ENCODE data around the gene KCNA2. TPM values are rescaled to one million over a fixed set of nuclear protein-coding genes. Genes with fewer than 3 reads are reported as not detected.

The KCNA2 gene
- total RNA-seq, 1 experiment from 2014 or later = 0.03 TPM

DNA sequence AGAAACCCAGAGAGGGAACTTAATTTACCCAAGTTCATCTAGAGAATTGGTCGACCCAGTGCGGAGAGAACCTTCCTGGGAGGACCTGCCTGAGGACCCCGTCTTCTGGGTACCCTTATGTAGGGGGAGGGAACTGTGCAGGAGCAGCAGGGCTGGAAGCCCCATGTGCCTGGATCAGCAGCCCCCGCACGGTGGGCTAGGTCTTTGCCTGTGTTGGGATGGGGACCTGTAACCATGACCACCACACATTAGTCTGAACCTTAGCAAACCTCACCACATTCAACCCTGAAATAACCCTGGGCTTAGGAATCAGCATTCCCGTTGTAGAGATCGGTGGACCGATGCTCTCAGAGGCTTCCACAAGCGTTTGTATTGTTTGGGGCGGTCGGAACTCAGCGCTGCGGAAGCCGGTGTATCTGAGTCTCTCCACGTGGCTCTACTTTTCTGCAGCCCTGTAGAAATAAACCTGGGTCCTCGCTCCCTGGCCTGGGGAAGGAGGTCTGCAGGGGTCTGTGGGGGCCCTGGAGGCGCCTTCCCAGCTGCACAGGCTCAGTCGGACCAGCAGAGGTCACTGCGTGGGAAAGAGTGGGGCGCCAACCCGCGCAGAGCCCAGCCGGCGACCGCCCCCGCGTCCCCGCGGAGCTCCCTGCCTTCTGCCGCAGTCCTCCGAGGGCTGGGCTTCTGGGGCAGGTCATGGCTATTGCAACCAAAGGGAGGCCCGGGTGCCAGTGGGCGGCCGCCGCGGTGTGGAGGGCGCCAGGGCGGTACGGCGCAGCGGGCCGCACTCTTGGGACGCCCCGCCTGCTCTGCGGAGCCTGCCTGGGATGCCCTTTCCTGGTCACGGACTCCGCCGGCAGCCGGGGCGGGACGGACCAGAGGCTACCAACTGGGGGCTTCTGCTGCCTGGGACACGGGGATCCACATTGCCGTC lies 51.0 kb downstream of the KCNA2 start:
- Histone ChIP-seq H3K36me3 (replicated peaks; ENCODE audit: control insufficient read depth, insufficient read depth, low read length) (no peaks in the 10 kb centered on the region), H3K4me3 (ENCODE audit: insufficient read depth, low read depth, low read length) (peak overlapping the region; percentile 41), H3K27me3 (ENCODE audit: control insufficient read depth, insufficient read depth, low read length) (peaks cover 49% of the 10 kb centered on the region)
- DNase-seq = peak; percentile 88

DNA sequence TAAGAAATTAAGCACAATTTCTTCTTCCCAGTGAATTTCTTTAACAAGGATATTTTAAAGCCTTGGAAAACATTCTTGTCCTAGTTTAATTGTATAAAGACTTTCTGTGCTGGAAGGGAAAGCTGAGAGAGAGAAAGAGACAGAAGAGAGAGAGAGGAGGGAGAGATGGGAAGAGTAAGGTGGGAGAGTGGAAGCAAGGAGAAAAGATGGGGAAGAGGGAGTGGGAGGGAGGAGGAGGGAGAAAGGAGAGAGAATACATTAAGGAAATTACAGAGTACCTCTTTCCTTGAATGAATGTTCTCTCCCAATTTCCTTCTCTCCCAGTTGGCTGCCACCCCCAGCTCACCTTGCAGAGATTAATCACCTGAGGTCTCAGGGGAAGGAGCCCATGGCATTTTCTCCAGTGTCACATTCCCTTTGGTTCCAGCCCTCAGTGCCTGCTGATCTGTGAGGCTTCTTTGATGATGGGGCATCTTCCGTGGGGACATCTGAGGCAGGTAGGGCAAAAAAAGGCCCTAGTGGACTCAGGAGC lies 54.8 kb downstream of the KCNA2 start:
- no peak overlapping the region for H3K4me3 ChIP-seq (ENCODE audit: insufficient read depth, low read depth, low read length)
- DNase-seq = no peak
- peaks cover 39% of the 10 kb centered on the region for H3K27me3 ChIP-seq (ENCODE audit: control insufficient read depth, insufficient read depth, low read length)
- no peaks in the 10 kb centered on the region for H3K36me3 ChIP-seq (replicated peaks; ENCODE audit: control insufficient read depth, insufficient read depth, low read length)

DNA sequence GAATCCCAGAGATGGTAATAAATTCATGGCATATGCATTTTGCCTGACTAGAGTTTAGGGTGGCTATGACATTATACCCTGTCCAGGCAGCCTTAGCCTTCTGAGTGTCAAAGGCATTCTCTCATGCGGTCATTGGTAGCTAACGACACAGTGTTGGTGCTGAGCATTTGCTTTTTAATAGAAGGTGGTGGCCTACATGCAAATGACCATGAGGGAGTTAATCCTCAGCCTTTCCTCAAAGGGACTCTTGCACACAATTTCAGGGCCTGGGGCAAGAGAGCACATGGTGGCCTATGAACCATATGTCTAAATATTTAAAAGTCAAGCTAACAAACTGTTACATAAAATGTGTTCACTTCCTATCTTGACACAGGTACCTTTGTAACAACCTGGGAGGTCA lies 56.3 kb downstream of the KCNA2 start:
- Histone ChIP-seq H3K36me3 (replicated peaks; ENCODE audit: control insufficient read depth, insufficient read depth, low read length) (no peaks in the 10 kb centered on the region), H3K27me3 (ENCODE audit: control insufficient read depth, insufficient read depth, low read length) (peaks cover 24% of the 10 kb centered on the region), H3K4me3 (ENCODE audit: insufficient read depth, low read depth, low read length) (no peak overlapping the region)
- DNase-seq = no peak

DNA sequence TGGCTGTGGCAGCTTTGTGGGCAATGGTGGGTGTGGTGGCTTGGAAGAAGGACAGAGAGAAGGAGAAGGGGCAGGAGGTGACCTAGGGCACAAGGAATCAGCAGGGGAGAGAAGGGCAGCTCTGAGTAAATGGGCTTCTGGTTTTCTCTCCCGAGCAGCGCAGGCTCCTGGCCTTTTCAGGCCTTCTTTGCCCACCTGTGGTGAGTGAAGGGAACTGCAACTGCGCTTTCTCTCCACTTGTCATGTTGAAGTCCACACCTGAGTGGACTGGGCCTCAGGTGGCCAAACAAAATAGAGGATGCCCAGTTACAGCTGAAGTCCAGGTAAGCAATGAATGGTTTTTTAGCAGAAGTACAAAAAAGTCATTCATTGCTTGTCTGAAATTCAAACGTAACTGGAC lies 57.8 kb downstream of the KCNA2 start:
- peak; percentile 59 for DNase-seq

DNA sequence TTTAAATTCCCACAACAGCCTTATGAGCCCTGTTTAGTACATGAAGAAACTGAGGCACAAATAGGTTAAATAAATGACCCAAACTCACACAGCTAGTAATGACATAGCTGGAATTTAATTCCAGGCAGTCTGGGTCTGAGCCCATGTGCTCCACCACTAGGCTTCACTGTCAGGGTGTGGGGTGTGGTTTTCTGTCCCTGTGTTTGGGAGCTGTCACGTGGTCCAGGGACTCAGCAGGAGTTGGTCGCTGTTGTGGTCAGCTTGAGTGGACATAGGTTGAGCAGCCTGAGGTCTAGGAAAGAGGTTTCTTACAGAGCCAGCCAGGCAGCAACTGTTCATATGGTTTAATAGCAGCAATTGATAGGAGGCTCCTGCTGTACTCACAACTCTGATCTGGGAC lies 59.1 kb downstream of the KCNA2 start:
- H3K27me3 ChIP-seq (ENCODE audit: control insufficient read depth, insufficient read depth, low read length) = peaks cover 6% of the 10 kb centered on the region; the same call in 1 of the 2 replicates
- DNase-seq = no peak
- H3K4me3 ChIP-seq (ENCODE audit: insufficient read depth, low read depth, low read length) = no peak overlapping the region
- H3K36me3 ChIP-seq (replicated peaks; ENCODE audit: control insufficient read depth, insufficient read depth, low read length) = no peaks in the 10 kb centered on the region

More for the DNA sequence above, 57.8 kb downstream of the KCNA2 start:
- Histone ChIP-seq H3K4me3 (ENCODE audit: insufficient read depth, low read depth, low read length) (no peak overlapping the region), H3K36me3 (replicated peaks; ENCODE audit: control insufficient read depth, insufficient read depth, low read length) (no peaks in the 10 kb centered on the region), H3K27me3 (ENCODE audit: control insufficient read depth, insufficient read depth, low read length) (peaks cover 15% of the 10 kb centered on the region)

DNA sequence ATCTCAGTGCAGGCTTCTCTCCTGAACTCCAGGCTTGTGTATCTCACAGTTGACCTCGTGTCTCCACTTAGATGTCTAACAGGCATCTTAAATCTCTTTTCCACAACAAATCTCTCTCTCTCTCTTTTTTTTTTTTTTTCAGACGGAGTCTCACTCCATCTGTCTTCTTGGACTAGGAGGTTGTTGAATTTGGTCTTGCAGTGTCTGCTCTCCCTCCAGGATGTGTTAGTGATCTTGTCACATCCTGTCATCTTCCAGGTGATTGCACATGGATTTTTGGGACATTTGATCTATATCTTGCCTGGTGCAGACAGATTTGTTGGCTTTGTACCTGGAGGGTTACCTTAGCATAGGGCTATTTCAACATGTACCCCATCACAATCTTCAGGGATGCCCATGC lies 60.7 kb downstream of the KCNA2 start:
- Histone ChIP-seq H3K4me3 (ENCODE audit: insufficient read depth, low read depth, low read length) (no peak overlapping the region), H3K27me3 (ENCODE audit: control insufficient read depth, insufficient read depth, low read length) (no peaks in the 10 kb centered on the region; the same call in 1 of the 2 replicates), H3K36me3 (replicated peaks; ENCODE audit: control insufficient read depth, insufficient read depth, low read length) (no peaks in the 10 kb centered on the region)
- DNase-seq = no peak

DNA sequence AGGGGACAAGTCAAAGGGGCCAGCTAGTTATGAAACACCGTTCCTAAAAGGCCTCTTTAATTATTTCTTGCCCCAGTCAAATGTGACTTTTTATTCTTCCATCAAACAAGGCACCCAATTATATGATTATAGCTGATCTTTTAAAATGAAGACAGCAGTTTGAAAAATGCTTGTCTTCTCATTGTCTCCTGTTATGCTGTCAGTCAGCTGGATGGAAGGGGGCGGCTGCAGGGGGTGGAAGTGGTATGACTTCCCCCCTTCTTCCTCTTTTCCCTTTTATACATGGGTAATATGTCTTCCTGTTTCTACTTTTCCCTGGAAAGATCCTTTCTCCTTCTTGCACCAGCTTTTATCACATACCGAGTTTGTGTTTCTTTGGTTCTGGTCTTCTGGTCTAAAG lies 61.4 kb downstream of the KCNA2 start:
- Histone ChIP-seq H3K4me3 (ENCODE audit: insufficient read depth, low read depth, low read length) (no peak overlapping the region), H3K36me3 (replicated peaks; ENCODE audit: control insufficient read depth, insufficient read depth, low read length) (no peaks in the 10 kb centered on the region), H3K27me3 (ENCODE audit: control insufficient read depth, insufficient read depth, low read length) (no peaks in the 10 kb centered on the region; the same call in 1 of the 2 replicates)
- DNase-seq = no peak

Other genes with a start within 250 kb of the KCNA2 start
- gene SLC16A4, start 215.3 kb downstream of the KCNA2 start, total RNA-seq (2014; rRNA removed; shearing (Covaris generic)) = 0.41 and 0.42 TPM in 2 replicates
- gene LAMTOR5, start 198.7 kb downstream of the KCNA2 start, total RNA-seq (2014; rRNA removed; shearing (Covaris generic)) = 33.8 and 40.6 TPM in 2 replicates
- not detected in 2 replicates for gene PROK1, start 155.2 kb downstream of the KCNA2 start, total RNA-seq (2014; rRNA removed; shearing (Covaris generic))
- not detected in 2 replicates for gene KCNA10, start 87.2 kb downstream of the KCNA2 start, total RNA-seq (2014; rRNA removed; shearing (Covaris generic))
- 0.48 and 0.59 TPM in 2 replicates for gene KCNA3, start 68.6 kb upstream of the KCNA2 start, total RNA-seq (2014; rRNA removed; shearing (Covaris generic))